SJSA1 (cell line): ENCODE measurements around the gene ARL13A. TPM values are rescaled to one million over a fixed set of nuclear protein-coding genes. Genes with fewer than 3 reads are reported as not detected.

Experiments
- DNase-seq, 2 experiments: peaks; one replicate each; pipeline ENCODE4 v3.0.0-alpha.2; 2015 to 2020; ENCODE audit warnings: low spot score in 2 of 2, low read depth in 1 of 2
- H3K27ac ChIP-seq: fragments of 250-450 bp; sonication (Bioruptor Pico); 2 replicates; pipeline ENCODE4 v1.5.1; 2020; ENCODE audit warnings: mild to moderate bottlenecking, moderate library complexity
- H3K27me3 ChIP-seq: fragments of 250-450 bp; sonication (Bioruptor Pico); replicated peaks from 2 replicates; pipeline ENCODE4 v1.5.1; 2020; ENCODE audit warnings: mild to moderate bottlenecking, moderate library complexity
- H3K36me3 ChIP-seq: fragments of 250-450 bp; sonication (Bioruptor Pico); 2 replicates; pipeline ENCODE4 v1.5.1; 2020; ENCODE audit warnings: mild to moderate bottlenecking
- H3K4me1 ChIP-seq: fragments of 250-450 bp; sonication (Bioruptor Pico); replicated peaks from 2 replicates; pipeline ENCODE4 v1.6.1; 2021; ENCODE audit warnings: mild to moderate bottlenecking
- H3K4me3 ChIP-seq: fragments of 250-450 bp; sonication (Bioruptor Pico); 2 replicates; pipeline ENCODE4 v1.5.1; 2020; ENCODE audit warnings: mild to moderate bottlenecking
- H3K9me3 ChIP-seq: fragments of 250-450 bp; sonication (Bioruptor Pico); replicated peaks from 2 replicates; pipeline ENCODE4 v1.5.1; 2020; ENCODE audit warnings: mild to moderate bottlenecking
- total RNA-seq: library from RNA; depleted of rRNA; stranded (reverse); fragments of >200 nt; shearing (Covaris generic); gene quantifications from 2 replicates; pipeline ENCODE4 v1.2.3, GENCODE V29; 2014; rRNA removed

ARL13A gene
- total RNA-seq, 1 experiment from 2014 or later = not detected

- no peaks in the 10 kb centered on the region for H3K4me1 ChIP-seq
- H3K27me3 ChIP-seq = no peaks in the 10 kb centered on the region
- 0 out of 2 replicates have a peak, but pooled peaks cover 2% of the 10 kb centered on the region for H3K36me3 ChIP-seq
- no peak overlapping the region for H3K27ac ChIP-seq
- H3K4me3 ChIP-seq = no peak overlapping the region
- no peaks in the 10 kb centered on the region for H3K9me3 ChIP-seq
- no peak for DNase-seq
Measured at GRCh38 chrX:101022020-101022419, 52.5 kb downstream of the ARL13A start.

- Histone ChIP-seq H3K36me3 (0 out of 2 replicates have a peak, but pooled peaks cover 2% of the 10 kb centered on the region), H3K4me1 (no peaks in the 10 kb centered on the region), H3K27me3 (no peaks in the 10 kb centered on the region), H3K4me3 (no peak overlapping the region), H3K9me3 (no peaks in the 10 kb centered on the region), H3K27ac (no peak overlapping the region)
- no peak for DNase-seq
Measured at GRCh38 chrX:101025126-101025525, 55.6 kb downstream of the ARL13A start.

- H3K27ac ChIP-seq = no peak overlapping the region
Measured at GRCh38 chrX:101028562-101028961, 59.1 kb downstream of the ARL13A start.

GRCh38 chrX:101029665-101030064 is 60.2 kb downstream of the ARL13A start:
- no peak overlapping the region for H3K27ac ChIP-seq
- DNase-seq = no peak
- no peak overlapping the region for H3K4me3 ChIP-seq
- H3K4me1 ChIP-seq = no peaks in the 10 kb centered on the region
- H3K9me3 ChIP-seq = no peaks in the 10 kb centered on the region
- H3K36me3 ChIP-seq = no peaks in the 10 kb centered on the region
- H3K27me3 ChIP-seq = no peaks in the 10 kb centered on the region

More at GRCh38 chrX:101028562-101028961, 59.1 kb downstream of the ARL13A start:
- H3K9me3 ChIP-seq = no peaks in the 10 kb centered on the region
- no peak overlapping the region for H3K4me3 ChIP-seq
- H3K36me3 ChIP-seq = no peaks in the 10 kb centered on the region
- H3K4me1 ChIP-seq = no peaks in the 10 kb centered on the region
- DNase-seq = no peak
- H3K27me3 ChIP-seq = no peaks in the 10 kb centered on the region

- peaks cover 3% of the 10 kb centered on the region; the same call in 1 of the 2 replicates for H3K4me1 ChIP-seq
- no peaks in the 10 kb centered on the region for H3K9me3 ChIP-seq
- DNase-seq = no peak
- no peak overlapping the region for H3K27ac ChIP-seq
- H3K27me3 ChIP-seq = no peaks in the 10 kb centered on the region
- no peaks in the 10 kb centered on the region for H3K36me3 ChIP-seq
- no peak overlapping the region for H3K4me3 ChIP-seq
Measured at GRCh38 chrX:101037231-101037630, 67.7 kb downstream of the ARL13A start.

- H3K9me3 ChIP-seq = no peaks in the 10 kb centered on the region
- H3K4me3 ChIP-seq = no peak overlapping the region
- H3K27ac ChIP-seq = no peak overlapping the region
- H3K36me3 ChIP-seq = no peaks in the 10 kb centered on the region
- peaks cover 3% of the 10 kb centered on the region; the same call in 1 of the 2 replicates for H3K4me1 ChIP-seq
- H3K27me3 ChIP-seq = no peaks in the 10 kb centered on the region
- no peak for DNase-seq
Measured at GRCh38 chrX:101040197-101040596, 70.7 kb downstream of the ARL13A start.

Other genes starting within 250 kb of the ARL13A start
- gene SYTL4, start 237.6 kb upstream of the ARL13A start, total RNA-seq = 8.0 and 9.7 TPM in 2 replicates
- 20.2 and 28.3 TPM in 2 replicates for gene CSTF2, start 149.3 kb upstream of the ARL13A start, total RNA-seq
- not detected in 2 replicates for gene NOX1, start 95.3 kb upstream of the ARL13A start, total RNA-seq
- 0.16 TPM in 1 of 2 replicates, not detected in the other for gene XKRX, start 40.8 kb upstream of the ARL13A start, total RNA-seq
- 13.7 and 18.7 TPM in 2 replicates for gene TRMT2B, start 82.4 kb downstream of the ARL13A start, total RNA-seq
- not detected in 2 replicates for gene TMEM35A, start 109.2 kb downstream of the ARL13A start, total RNA-seq
- gene CENPI, start 128.5 kb downstream of the ARL13A start, total RNA-seq = 40.7 and 43.6 TPM in 2 replicates